HG03175 (cell line): ENCODE results near the gene PBX3.

Experiments used
- ATAC-seq: cut with Tn5 transposase; IDR thresholded peaks from one replicate; pipeline ENCODE4 v1.9.1; 2021; ENCODE audit warnings: mild to moderate bottlenecking, moderate library complexity; ENCODE audit not compliant: unreplicated experiment

Gene PBX3

GRCh38 chr9:125968714-125969374 is 221.7 kb downstream of the PBX3 start:
- no peak for ATAC-seq

- no peak for ATAC-seq
Observed at GRCh38 chr9:125969462-125969861, 222.3 kb downstream of the PBX3 start.

GRCh38 chr9:125969868-125970267 is 222.7 kb downstream of the PBX3 start:
- no peak for ATAC-seq

- ATAC-seq = no peak
Observed at GRCh38 chr9:125970340-125970739, 223.2 kb downstream of the PBX3 start.

- ATAC-seq = no peak
Observed at GRCh38 chr9:125971050-125971449, 223.9 kb downstream of the PBX3 start.

- ATAC-seq = no peak
Observed at GRCh38 chr9:125972012-125972729, 225.0 kb downstream of the PBX3 start.

GRCh38 chr9:125973547-125973946 is 226.4 kb downstream of the PBX3 start:
- no peak for ATAC-seq

- no peak for ATAC-seq
Observed at GRCh38 chr9:125974705-125975104, 227.5 kb downstream of the PBX3 start.

- ATAC-seq = no peak
Observed at GRCh38 chr9:125977223-125977622, 230.1 kb downstream of the PBX3 start.

GRCh38 chr9:125979383-125979782 is 232.2 kb downstream of the PBX3 start:
- no peak for ATAC-seq

- ATAC-seq = no peak
Observed at GRCh38 chr9:125982798-125983406, 235.7 kb downstream of the PBX3 start.

- no peak for ATAC-seq
Observed at GRCh38 chr9:125983681-125984080, 236.5 kb downstream of the PBX3 start.

- no peak for ATAC-seq
Observed at GRCh38 chr9:125984461-125984860, 237.3 kb downstream of the PBX3 start.

- ATAC-seq = no peak
Observed at GRCh38 chr9:125985142-125985997, 238.2 kb downstream of the PBX3 start.

GRCh38 chr9:125985998-125986655 is 239.0 kb downstream of the PBX3 start:
- no peak for ATAC-seq

- ATAC-seq = no peak
Observed at GRCh38 chr9:125986966-125987365, 239.8 kb downstream of the PBX3 start.

- ATAC-seq = no peak
Observed at GRCh38 chr9:125987420-125987819, 240.2 kb downstream of the PBX3 start.

- ATAC-seq = no peak
Observed at GRCh38 chr9:125988479-125989050, 241.4 kb downstream of the PBX3 start.

GRCh38 chr9:125989090-125989501 is 241.9 kb downstream of the PBX3 start:
- ATAC-seq = no peak

- no peak for ATAC-seq
Observed at GRCh38 chr9:125989524-125990180, 242.5 kb downstream of the PBX3 start.
